Vagina (tissue), 2 donors: ENCODE measurements around the gene ALS2CL. TPM values are rescaled to one million over a fixed set of nuclear protein-coding genes. Genes with fewer than 3 reads are reported as not detected.

Source experiments
- DNase-seq, 2 donors: peaks; one replicate each; pipeline ENCODE4 v3.0.0-alpha.2; 2017; ENCODE audit errors: extremely low spot score in 2 of 2
- H3K27ac ChIP-seq: fragments of 200-600 bp; sonication (generic); one replicate; pipeline ENCODE4 v1.5.1; 2019
- H3K27me3 ChIP-seq: fragments of 200-600 bp; sonication (generic); one replicate; pipeline ENCODE4 v1.5.1; 2019
- H3K36me3 ChIP-seq, 2 donors: fragments of 200-600 bp; sonication (generic); one replicate each; pipeline ENCODE4 v1.5.1; 2017 to 2019
- H3K4me1 ChIP-seq: fragments of 200-600 bp; sonication (generic); one replicate; pipeline ENCODE4 v1.5.1; 2019
- H3K4me3 ChIP-seq, 2 donors: fragments of 200-600 bp; sonication (generic); 1 replicate in 1 of 2; 2 replicates in 1 of 2; pipeline ENCODE4 v1.5.1; 2016 to 2019
- H3K9me3 ChIP-seq: fragments of 200-600 bp; sonication (generic); one replicate; pipeline ENCODE4 v1.5.1; 2019
- CTCF ChIP-seq, 3 experiments: fragments of 450-650 bp in 2 of 3; fragments of 200-600 bp in 1 of 3; sonication (generic) in 1 of 3; IDR thresholded peaks; one replicate each; pipeline ENCODE4 v1.5.1; 2017 to 2019; ENCODE audit warnings: antibody characterized with exemption in 3 of 3, mild to moderate bottlenecking in 2 of 3, moderate library complexity in 2 of 3
- POLR2A ChIP-seq, 2 donors: fragments of 450-650 bp; IDR thresholded peaks; one replicate each; pipeline ENCODE4 v1.6.1; 2017; ENCODE audit warnings: antibody characterized with exemption in 2 of 2, mild to moderate bottlenecking in 2 of 2, moderate library complexity in 2 of 2
- POLR2AphosphoS5 ChIP-seq, 2 donors: sonication (generic); formaldehyde crosslinking; IDR thresholded peaks; one replicate each; pipeline ENCODE4 v1.9.0; 2017; ENCODE audit warnings: antibody characterized with exemption in 2 of 2, mild to moderate bottlenecking in 2 of 2, low read depth in 1 of 2; ENCODE audit not compliant: insufficient read depth in 1 of 2
- intact Hi-C: fragments of 100-400 bp; cut with DNase I; formaldehyde crosslinking; loops from one replicate; pipeline ENCODE4 v1.15.1; 2023
- total RNA-seq: library from RNA; depleted of rRNA; stranded (reverse); fragments of >200 nt; gene quantifications from one replicate; pipeline ENCODE4 v1.2.3, GENCODE V29; 2016

The ALS2CL gene
- total RNA-seq, 1 donor from 2014 or later = 134 TPM

- no peak for DNase-seq
- no peaks in the 10 kb centered on the region for H3K27me3 ChIP-seq
These were observed 18.3 kb upstream of the ALS2CL start for GRCh38 chr3:46711760-46712159.

GRCh38 chr3:46711305-46711704 lies 17.8 kb upstream of the ALS2CL start:
- H3K4me1 ChIP-seq = peaks cover 7% of the 10 kb centered on the region
- DNase-seq = no peak
- H3K27me3 ChIP-seq = no peaks in the 10 kb centered on the region
- no peak overlapping the region for H3K4me3 ChIP-seq
- H3K27ac ChIP-seq = no peak overlapping the region
- TF ChIP-seq POLR2AphosphoS5 (IDR thresholded peaks at IDR 0.05; ENCODE audit: insufficient read depth in 1 of 2, low read depth in 1 of 2) (no peak), CTCF (IDR thresholded peaks at IDR 0.05) (no peak)
- H3K9me3 ChIP-seq = no peaks in the 10 kb centered on the region
- no peaks in the 10 kb centered on the region for H3K36me3 ChIP-seq
- intact Hi-C loops = no loop called here

More at GRCh38 chr3:46711760-46712159, 18.3 kb upstream of the ALS2CL start:
- no peaks in the 10 kb centered on the region for H3K9me3 ChIP-seq
- intact Hi-C loops = no loop called here
- peaks cover 3% of the 10 kb centered on the region for H3K4me1 ChIP-seq
- no peaks in the 10 kb centered on the region for H3K36me3 ChIP-seq
- H3K27ac ChIP-seq = no peak overlapping the region
- H3K4me3 ChIP-seq = no peak overlapping the region
- TF ChIP-seq POLR2AphosphoS5 (IDR thresholded peaks at IDR 0.05; ENCODE audit: insufficient read depth in 1 of 2, low read depth in 1 of 2) = no peak

GRCh38 chr3:46710671-46711295 lies 17.3 kb upstream of the ALS2CL start:
- H3K36me3 ChIP-seq = no peaks in the 10 kb centered on the region
- TF ChIP-seq CTCF (IDR thresholded peaks at IDR 0.05) (no peak), POLR2AphosphoS5 (IDR thresholded peaks at IDR 0.05; ENCODE audit: insufficient read depth in 1 of 2, low read depth in 1 of 2) (no peak), POLR2A (IDR thresholded peaks at IDR 0.05) (no peak)
- H3K9me3 ChIP-seq = no peaks in the 10 kb centered on the region
- peaks cover 13% of the 10 kb centered on the region for H3K4me1 ChIP-seq
- no peak overlapping the region for H3K27ac ChIP-seq
- intact Hi-C loops = no loop called here
- H3K27me3 ChIP-seq = no peaks in the 10 kb centered on the region
- H3K4me3 ChIP-seq = no peak overlapping the region
- DNase-seq = no peak

- no peak overlapping the region for H3K27ac ChIP-seq
- intact Hi-C loops = no loop called here
- H3K36me3 ChIP-seq = no peaks in the 10 kb centered on the region
- H3K4me1 ChIP-seq = peaks cover 18% of the 10 kb centered on the region
- no peaks in the 10 kb centered on the region for H3K9me3 ChIP-seq
- DNase-seq = no peak
- H3K27me3 ChIP-seq = no peaks in the 10 kb centered on the region
- TF ChIP-seq CTCF (IDR thresholded peaks at IDR 0.05) = no peak
- TF ChIP-seq POLR2AphosphoS5 (IDR thresholded peaks at IDR 0.05; ENCODE audit: insufficient read depth in 1 of 2, low read depth in 1 of 2) = no peak
- TF ChIP-seq POLR2A (IDR thresholded peaks at IDR 0.05) = no peak
- no peak overlapping the region for H3K4me3 ChIP-seq
These were observed 16.8 kb upstream of the ALS2CL start for GRCh38 chr3:46710229-46710628.

- Histone ChIP-seq H3K27ac (no peak overlapping the region), H3K36me3 (no peaks in the 10 kb centered on the region), H3K27me3 (no peaks in the 10 kb centered on the region), H3K4me1 (peaks cover 20% of the 10 kb centered on the region), H3K9me3 (no peaks in the 10 kb centered on the region), H3K4me3 (no peak overlapping the region)
- no peak for TF ChIP-seq POLR2A (IDR thresholded peaks at IDR 0.05)
- no peak for TF ChIP-seq CTCF (IDR thresholded peaks at IDR 0.05)
- TF ChIP-seq POLR2AphosphoS5 (IDR thresholded peaks at IDR 0.05; ENCODE audit: insufficient read depth in 1 of 2, low read depth in 1 of 2) = no peak
- no peak for DNase-seq
- intact Hi-C loops = loop anchor here (5.0 to 10.0 kb wide), 2 partner anchors 188 to 285 kb away; no protein-coding TSS in a partner anchor
These were observed 16.2 kb upstream of the ALS2CL start for GRCh38 chr3:46709721-46710120.
